PC-9 (cell line): ENCODE measurements around the gene SFMBT2. TPM values are rescaled to one million over a fixed set of nuclear protein-coding genes. Genes with fewer than 3 reads are reported as not detected.
"Not testable (repeated sequence)": the region's sequence is repeated elsewhere in the genome, so short reads cannot be mapped to it uniquely, and the experiment has no call there.

Source experiments
- BruUV-seq: library from RNA; stranded (reverse); fragments of 400-500 nt; replicated peaks from 2 replicates; lab custom pipeline; 2021; lab: Mats Ljungman, UMichigan
- CTCF ChIA-PET: fragments of 300-600 bp; sonication (Branson Sonifier 250); formaldehyde crosslinking; loops from one replicate; lab custom pipeline; 2022; ENCODE audit warnings: antibody characterized with exemption; lab: Charles Lee
- POLR2A ChIA-PET: fragments of 300-600 bp; sonication (Branson Sonifier 250); formaldehyde crosslinking; loops from one replicate; lab custom pipeline; 2022; ENCODE audit warnings: antibody characterized with exemption; ENCODE audit not compliant: unreplicated experiment; lab: Charles Lee
- DNase-seq, 2 experiments: peaks; one replicate each; pipeline versions ENCODE4 v3.0.0 to v3.0.0-alpha.2; 2015 to 2022; ENCODE audit warnings: mixed read lengths in 1 of 2
- H2AFZ ChIP-seq: fragments of 200-600 bp; sonication (generic); 2 replicates; pipeline ENCODE4 v1.8.1; 2017; ENCODE audit warnings: antibody characterized with exemption
- H3F3A ChIP-seq: fragments of 200-600 bp; sonication (generic); 2 replicates; pipeline ENCODE4 v1.8.1; 2017; ENCODE audit warnings: antibody characterized with exemption, mild to moderate bottlenecking, low read depth; ENCODE audit not compliant: insufficient read depth
- H3K27ac ChIP-seq: fragments of 200-600 bp; sonication (generic); 2 replicates; pipeline ENCODE4 v1.6.1; 2016; ENCODE audit warnings: mixed run types
- H3K27me3 ChIP-seq: fragments of 200-600 bp; sonication (generic); 2 replicates; pipeline ENCODE4 v1.6.1; 2016; ENCODE audit warnings: low read depth, mixed run types; ENCODE audit not compliant: insufficient read depth
- H3K36me3 ChIP-seq: fragments of 200-600 bp; sonication (generic); 2 replicates; pipeline ENCODE4 v1.6.1; 2016; ENCODE audit warnings: low read depth, mixed run types
- H3K4me1 ChIP-seq: fragments of 200-600 bp; sonication (generic); replicated peaks from 2 replicates; pipeline ENCODE4 v1.6.1; 2016; ENCODE audit warnings: mixed run types; ENCODE audit not compliant: insufficient read depth
- H3K4me2 ChIP-seq: fragments of 200-600 bp; sonication (generic); 2 replicates; pipeline ENCODE4 v1.6.1; 2017; ENCODE audit warnings: mixed run types
- H3K4me3 ChIP-seq: fragments of 200-600 bp; sonication (generic); 2 replicates; pipeline ENCODE4 v1.6.1; 2016; ENCODE audit warnings: mixed run types
- H3K79me2 ChIP-seq: fragments of 200-600 bp; sonication (generic); 2 replicates; pipeline ENCODE4 v1.6.1; 2017; ENCODE audit warnings: low read depth, mixed run types
- H3K9me2 ChIP-seq: fragments of 200-600 bp; sonication (generic); 2 replicates; pipeline ENCODE4 v1.8.1; 2017; ENCODE audit warnings: mild to moderate bottlenecking; ENCODE audit not compliant: insufficient read depth
- H3K9me3 ChIP-seq: fragments of 200-600 bp; sonication (generic); 2 replicates; pipeline ENCODE4 v1.8.1; 2016; ENCODE audit warnings: low read depth; ENCODE audit not compliant: insufficient read depth
- H4K20me1 ChIP-seq: fragments of 200-600 bp; sonication (generic); 2 replicates; pipeline ENCODE4 v1.8.1; 2017; ENCODE audit not compliant: insufficient read depth
- CTCF ChIP-seq: fragments of 200-600 bp; sonication (generic); conservative IDR thresholded peaks from 2 replicates; pipeline ENCODE4 v1.6.1; 2017; ENCODE audit warnings: mixed run types, antibody characterized with exemption, mild to moderate bottlenecking, moderate library complexity
- EZH2 ChIP-seq: fragments of 200-600 bp; sonication (generic); IDR thresholded peaks from 2 replicates; pipeline ENCODE4 v1.8.0; 2017; ENCODE audit warnings: antibody characterized with exemption, low read depth
- intact Hi-C: fragments of 100-400 bp; cut with micrococcal nuclease; formaldehyde crosslinking; loops from one replicate; pipeline ENCODE4 v1.10.0; 2022; ENCODE audit not compliant: unreplicated experiment
- total RNA-seq: library from RNA; stranded (reverse); gene quantifications from 2 replicates; pipeline ENCODE4 v1.2.3, GENCODE V29; 2021

The SFMBT2 gene
- total RNA-seq, 1 experiment from 2014 or later, result 0.07 TPM

- Histone ChIP-seq H3K9me3 (no peaks in the 10 kb centered on the region), H3K4me3 (no peak overlapping the region), H3K27ac (no peak overlapping the region), H3K4me2 (no peak overlapping the region), H3K36me3 (no peaks in the 10 kb centered on the region), H3F3A (no peaks in the 10 kb centered on the region), H2AFZ (no peak overlapping the region), H4K20me1 (no peaks in the 10 kb centered on the region), H3K79me2 (no peaks in the 10 kb centered on the region), H3K27me3 (peaks cover 47% of the 10 kb centered on the region), H3K4me1 (no peaks in the 10 kb centered on the region), H3K9me2 (no peaks in the 10 kb centered on the region)
- ChIA-PET CTCF (no interaction called here), POLR2A (no interaction called here)
- BruUV-seq, result no TSS peak
- TF ChIP-seq EZH2 (no peak), CTCF (no peak)
- intact Hi-C loops, result no loop called here
- no peak for DNase-seq
These were observed 224.3 kb downstream of the SFMBT2 start for GRCh38 chr10:7186387-7187018.

- H4K20me1 ChIP-seq, result no peaks in the 10 kb centered on the region
- H3K27ac ChIP-seq, result no peak overlapping the region
- no peak overlapping the region for H2AFZ ChIP-seq
- peaks cover 35% of the 10 kb centered on the region; the same call in 1 of the 2 replicates for H3K27me3 ChIP-seq
- no peak overlapping the region for H3K4me2 ChIP-seq
- BruUV-seq, result no TSS peak
- no peak overlapping the region for H3K4me3 ChIP-seq
- DNase-seq, result no peak
- no peaks in the 10 kb centered on the region for H3K4me1 ChIP-seq
- ChIA-PET POLR2A (no interaction called here), CTCF (interaction anchor here (0.6 kb wide), 1 partner anchor 893 kb away, joined by 3 read pairs; no protein-coding TSS in a partner anchor)
- no peaks in the 10 kb centered on the region for H3K36me3 ChIP-seq
- no peaks in the 10 kb centered on the region for H3K79me2 ChIP-seq
- intact Hi-C loops, result no loop called here
- no peaks in the 10 kb centered on the region for H3K9me2 ChIP-seq
- no peaks in the 10 kb centered on the region for H3K9me3 ChIP-seq
- no peak for TF ChIP-seq CTCF
- no peak for TF ChIP-seq EZH2
- no peaks in the 10 kb centered on the region for H3F3A ChIP-seq
These were observed 225.5 kb downstream of the SFMBT2 start for GRCh38 chr10:7185367-7185690.

- H4K20me1 ChIP-seq, result no peaks in the 10 kb centered on the region
- H3K4me1 ChIP-seq, result no peaks in the 10 kb centered on the region
- peaks cover 30% of the 10 kb centered on the region; the same call in 1 of the 2 replicates for H3K27me3 ChIP-seq
- H3K4me3 ChIP-seq, result no peak overlapping the region
- no TSS peak for BruUV-seq
- no peaks in the 10 kb centered on the region for H3K79me2 ChIP-seq
- ChIA-PET POLR2A (no interaction called here), CTCF (interaction anchor here (0.6 kb wide), 1 partner anchor 893 kb away, joined by 3 read pairs; no protein-coding TSS in a partner anchor)
- no peak for TF ChIP-seq CTCF
- TF ChIP-seq EZH2, result no peak
- no peaks in the 10 kb centered on the region for H3F3A ChIP-seq
- H3K27ac ChIP-seq, result no peak overlapping the region
- H3K9me2 ChIP-seq, result no peaks in the 10 kb centered on the region
- H3K36me3 ChIP-seq, result no peaks in the 10 kb centered on the region
- H2AFZ ChIP-seq, result no peak overlapping the region
- no peak for DNase-seq
- intact Hi-C loops, result no loop called here
- H3K4me2 ChIP-seq, result no peak overlapping the region
- H3K9me3 ChIP-seq, result no peaks in the 10 kb centered on the region
These were observed 226.0 kb downstream of the SFMBT2 start for GRCh38 chr10:7184660-7185366.

GRCh38 chr10:7184116-7184515, 226.7 kb downstream of the SFMBT2 start:
- H3K4me2 ChIP-seq, H3K27ac ChIP-seq, H3K9me2 ChIP-seq, CTCF ChIA-PET, H3K36me3 ChIP-seq, H3K9me3 ChIP-seq, H3K4me1 ChIP-seq, POLR2A ChIA-PET, H3F3A ChIP-seq, H3K4me3 ChIP-seq, H3K79me2 ChIP-seq, H4K20me1 ChIP-seq, BruUV-seq, intact Hi-C loops, H2AFZ ChIP-seq, DNase-seq: not testable (repeated sequence)
- peaks cover 23% of the 10 kb centered on the region; the same call in 1 of the 2 replicates for H3K27me3 ChIP-seq

GRCh38 chr10:7182327-7182726, 228.5 kb downstream of the SFMBT2 start:
- intact Hi-C loops, POLR2A ChIA-PET, H2AFZ ChIP-seq, CTCF ChIA-PET, H3K4me3 ChIP-seq, H3K4me1 ChIP-seq, H3K9me2 ChIP-seq, H3K36me3 ChIP-seq, H3K79me2 ChIP-seq, H3K27me3 ChIP-seq, H3K4me2 ChIP-seq, H3K27ac ChIP-seq, H3F3A ChIP-seq, H3K9me3 ChIP-seq, BruUV-seq, H4K20me1 ChIP-seq, DNase-seq: not testable (repeated sequence)
